Breast epithelium (tissue), 3 donors: ENCODE measurements around the gene CDKN1A.
"Not testable (repeated sequence)": the region's sequence is repeated elsewhere in the genome, so short reads cannot be mapped to it uniquely, and the experiment has no call there.

Source experiments
- POLR2A ChIP-seq: fragments of 450-650 bp; IDR thresholded peaks from one replicate; pipeline ENCODE4 v1.6.1; 2016; ENCODE audit warnings: antibody characterized with exemption, mild to moderate bottlenecking, moderate library complexity
- TF ChIP-seq, protein P1 (sequence below), 3 donors: fragments of 450-650 bp; IDR thresholded peaks; one replicate each; pipeline ENCODE4 v1.5.1; 2016 to 2017; ENCODE audit warnings: antibody characterized with exemption in 3 of 3, mild to moderate bottlenecking in 3 of 3, moderate library complexity in 3 of 3

DNA sequence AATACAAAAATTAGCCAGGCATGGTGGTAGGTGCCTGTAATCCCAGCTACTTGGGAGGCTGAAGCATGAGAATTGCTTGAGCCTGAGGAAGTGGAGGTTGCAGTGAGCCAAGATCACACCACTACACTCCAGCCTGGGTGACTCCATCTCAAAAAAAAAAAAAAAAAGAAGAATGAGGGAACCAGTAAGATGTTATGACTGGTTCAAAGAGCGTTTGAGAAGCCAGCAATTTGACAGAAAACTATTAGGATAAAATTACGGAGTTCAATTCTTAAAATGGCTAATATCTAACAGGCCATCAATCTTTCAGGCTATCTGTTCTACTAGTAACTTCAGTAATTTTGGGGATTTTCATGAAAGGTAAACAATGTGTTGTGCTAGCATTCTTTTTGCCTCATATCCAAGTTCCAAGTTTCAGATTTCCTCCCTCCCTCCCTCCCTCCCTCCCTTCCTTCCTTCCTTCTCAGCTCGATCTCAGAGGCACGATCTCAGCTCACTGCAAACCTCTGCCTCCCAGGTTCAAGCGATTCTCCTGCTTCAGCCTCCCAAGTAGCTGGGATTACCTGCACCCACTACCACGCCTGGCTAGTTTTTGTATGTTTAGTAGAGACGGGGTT, 26.6 kb downstream of the CDKN1A start:
- TF ChIP-seq, protein P1, sequence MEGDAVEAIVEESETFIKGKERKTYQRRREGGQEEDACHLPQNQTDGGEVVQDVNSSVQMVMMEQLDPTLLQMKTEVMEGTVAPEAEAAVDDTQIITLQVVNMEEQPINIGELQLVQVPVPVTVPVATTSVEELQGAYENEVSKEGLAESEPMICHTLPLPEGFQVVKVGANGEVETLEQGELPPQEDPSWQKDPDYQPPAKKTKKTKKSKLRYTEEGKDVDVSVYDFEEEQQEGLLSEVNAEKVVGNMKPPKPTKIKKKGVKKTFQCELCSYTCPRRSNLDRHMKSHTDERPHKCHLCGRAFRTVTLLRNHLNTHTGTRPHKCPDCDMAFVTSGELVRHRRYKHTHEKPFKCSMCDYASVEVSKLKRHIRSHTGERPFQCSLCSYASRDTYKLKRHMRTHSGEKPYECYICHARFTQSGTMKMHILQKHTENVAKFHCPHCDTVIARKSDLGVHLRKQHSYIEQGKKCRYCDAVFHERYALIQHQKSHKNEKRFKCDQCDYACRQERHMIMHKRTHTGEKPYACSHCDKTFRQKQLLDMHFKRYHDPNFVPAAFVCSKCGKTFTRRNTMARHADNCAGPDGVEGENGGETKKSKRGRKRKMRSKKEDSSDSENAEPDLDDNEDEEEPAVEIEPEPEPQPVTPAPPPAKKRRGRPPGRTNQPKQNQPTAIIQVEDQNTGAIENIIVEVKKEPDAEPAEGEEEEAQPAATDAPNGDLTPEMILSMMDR (IDR thresholded peaks at IDR 0.05): not testable (repeated sequence)
- not testable (repeated sequence) for TF ChIP-seq POLR2A
